ENCODE results near the gene HS3ST2.
A peak's percentile ranks its signal among the peaks of the same experiment; 100 is the strongest.
"Not testable (repeated sequence)": the region's sequence is repeated elsewhere in the genome, so short reads cannot be mapped to it uniquely, and the experiment has no call there.

The HS3ST2 gene

DNA sequence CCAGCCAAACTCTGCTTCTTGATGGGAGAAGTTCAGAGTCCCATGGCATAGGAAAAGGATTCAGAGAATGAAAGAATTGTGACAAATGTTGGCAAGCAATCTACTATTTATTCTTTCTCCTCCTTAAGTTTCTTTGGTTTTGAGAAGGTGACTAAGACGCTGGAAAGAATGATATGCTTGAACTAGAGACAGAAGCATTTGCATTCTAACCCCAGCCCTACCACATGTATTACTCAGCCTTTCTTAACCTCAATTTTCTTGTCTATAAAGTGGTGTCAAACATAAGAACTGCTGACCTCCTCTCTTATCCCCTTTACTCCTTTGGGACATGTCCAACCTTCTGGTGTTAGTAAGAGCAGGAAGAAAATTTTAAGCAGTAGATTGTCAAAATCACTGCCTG lies 124.7 kb downstream of the HS3ST2 start:
- no peak for DNase-seq

DNA sequence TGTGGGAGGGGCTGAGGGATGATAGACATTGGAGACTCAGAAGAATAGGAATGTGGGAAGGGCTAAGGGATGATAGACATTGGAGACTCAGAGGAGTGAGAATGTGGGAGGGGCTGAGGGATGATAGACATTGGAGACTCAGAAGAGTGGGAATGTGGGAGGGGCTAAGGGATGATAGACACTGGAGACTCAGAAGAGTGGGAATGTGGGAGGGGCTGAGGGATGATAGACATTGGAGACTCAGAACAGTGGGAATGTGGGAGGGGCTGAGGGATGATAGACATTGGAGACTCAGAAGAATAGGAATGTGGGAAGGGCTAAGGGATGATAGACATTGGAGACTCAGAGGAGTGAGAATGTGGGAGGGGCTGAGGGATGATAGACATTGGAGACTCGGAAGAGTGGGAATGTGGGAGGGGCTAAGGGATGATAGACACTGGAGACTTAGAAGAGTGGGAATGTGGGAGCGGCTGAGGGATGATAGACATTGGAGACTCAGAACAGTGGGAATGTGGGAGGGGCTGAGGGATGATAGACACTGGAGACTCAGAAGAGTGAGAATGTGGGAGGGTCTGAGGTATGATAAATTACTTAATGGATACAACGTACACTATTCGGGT lies 125.9 kb downstream of the HS3ST2 start:
- DNase-seq = not testable (repeated sequence)

DNA sequence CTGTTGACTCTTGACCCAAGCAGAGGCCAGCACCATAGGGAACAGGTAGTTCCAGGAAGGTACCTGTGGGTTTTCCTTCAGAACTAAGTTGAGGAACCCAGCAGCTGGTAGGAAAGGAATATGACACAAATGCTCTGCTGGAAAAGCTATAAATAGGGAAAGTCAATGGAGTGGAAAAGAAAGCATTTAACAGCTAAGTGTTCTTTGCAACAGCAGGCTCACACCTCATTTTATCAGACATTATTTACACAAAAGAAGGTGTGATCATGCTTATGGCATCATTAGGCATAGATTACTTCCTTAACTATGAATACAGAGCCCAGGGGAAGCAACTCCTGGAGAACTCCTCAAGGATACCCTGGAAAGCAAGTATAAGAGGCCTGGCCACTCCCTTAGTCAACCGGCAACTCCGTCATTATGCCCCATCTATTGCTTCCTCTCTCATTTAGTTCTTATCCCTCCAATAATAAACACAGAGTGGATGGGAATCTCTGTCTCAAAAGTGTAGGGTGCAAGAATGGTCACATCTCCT lies 128.1 kb downstream of the HS3ST2 start:
- no peak for DNase-seq

DNA sequence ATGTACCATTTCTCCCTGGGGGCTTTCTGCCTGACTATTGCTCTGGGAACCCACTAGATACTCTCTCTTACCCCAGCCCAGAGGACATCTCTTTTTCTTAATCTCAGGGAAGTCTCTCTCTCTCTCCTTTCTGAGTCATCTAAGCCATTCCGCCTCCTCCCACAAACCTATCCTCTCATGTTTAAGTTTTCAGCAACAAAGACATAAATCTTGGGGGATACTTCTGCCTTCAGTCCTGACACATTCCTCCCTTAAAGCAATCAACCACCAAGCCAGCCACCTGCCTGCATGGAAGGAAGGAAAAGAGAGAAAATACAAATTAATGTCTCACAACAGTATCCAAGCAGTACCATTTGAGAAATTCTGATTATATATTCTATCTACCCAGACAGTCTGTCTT lies 128.8 kb downstream of the HS3ST2 start:
- no peak for DNase-seq

DNA sequence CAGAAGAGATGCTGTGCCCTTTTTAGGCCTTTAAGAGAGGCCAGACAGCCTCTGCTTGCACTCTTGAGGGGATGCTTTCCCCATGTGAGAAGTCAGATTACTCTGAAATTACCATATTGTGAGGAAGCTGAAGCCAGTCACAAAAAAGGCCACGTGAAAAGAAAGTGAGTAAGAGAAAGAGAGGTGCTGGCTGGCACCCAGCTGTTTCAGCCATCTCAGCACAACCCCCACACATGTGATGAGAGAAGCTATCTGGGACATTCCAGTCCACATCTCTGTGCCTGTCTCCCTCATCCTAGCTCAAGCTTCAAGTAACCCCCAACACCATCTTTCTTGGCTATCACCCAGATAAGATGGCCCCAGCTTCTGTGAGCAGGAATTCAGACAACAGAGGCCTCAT lies 131.4 kb downstream of the HS3ST2 start:
- DNase-seq = no peak

DNA sequence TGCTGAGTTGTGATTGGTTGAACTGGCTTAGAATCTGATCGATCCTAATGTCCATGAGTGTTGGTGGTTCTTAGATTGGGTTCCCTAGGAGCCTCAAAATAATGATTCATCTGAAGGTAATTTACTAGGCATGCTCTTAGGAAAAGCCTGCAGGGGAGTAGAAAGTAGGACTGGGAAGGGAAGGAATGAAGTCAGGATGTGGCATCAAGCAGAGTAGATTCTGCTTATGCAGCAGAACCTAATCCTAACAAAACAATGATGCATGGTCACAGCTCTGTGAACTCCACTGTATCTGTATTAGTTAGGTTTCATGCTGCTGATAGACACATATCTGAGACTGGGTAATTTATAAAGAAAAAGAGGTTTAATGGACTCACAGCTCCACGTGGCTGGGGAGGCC lies 132.5 kb downstream of the HS3ST2 start:
- no peak for DNase-seq

DNA sequence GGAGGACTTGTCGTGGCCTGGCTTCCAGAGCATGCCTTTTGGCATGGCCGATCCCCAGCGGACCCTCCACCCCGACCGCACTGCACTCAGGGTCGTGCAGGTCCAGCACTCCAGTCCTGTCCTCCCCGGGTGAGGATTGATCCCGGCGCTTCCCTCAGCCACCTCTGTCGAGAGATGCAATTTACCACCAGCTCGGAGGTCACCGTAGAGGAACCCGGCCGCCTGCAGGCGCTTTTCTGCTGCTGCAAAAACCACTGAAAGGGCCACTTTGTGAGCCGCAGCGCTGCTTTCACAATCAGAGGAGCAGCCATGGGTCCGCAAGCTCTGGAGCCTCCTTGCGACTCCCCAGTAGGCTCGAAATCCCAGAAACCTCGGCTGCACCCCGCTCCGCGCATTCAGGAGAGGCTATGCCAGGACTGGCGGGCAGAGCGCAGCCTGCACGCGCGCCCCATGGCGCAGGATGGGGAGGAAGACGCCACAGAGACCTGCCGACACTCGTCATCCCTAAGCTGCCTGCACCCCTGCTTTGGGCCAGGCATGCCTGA lies 134.2 kb downstream of the HS3ST2 start:
- DNase-seq = no peak

DNA sequence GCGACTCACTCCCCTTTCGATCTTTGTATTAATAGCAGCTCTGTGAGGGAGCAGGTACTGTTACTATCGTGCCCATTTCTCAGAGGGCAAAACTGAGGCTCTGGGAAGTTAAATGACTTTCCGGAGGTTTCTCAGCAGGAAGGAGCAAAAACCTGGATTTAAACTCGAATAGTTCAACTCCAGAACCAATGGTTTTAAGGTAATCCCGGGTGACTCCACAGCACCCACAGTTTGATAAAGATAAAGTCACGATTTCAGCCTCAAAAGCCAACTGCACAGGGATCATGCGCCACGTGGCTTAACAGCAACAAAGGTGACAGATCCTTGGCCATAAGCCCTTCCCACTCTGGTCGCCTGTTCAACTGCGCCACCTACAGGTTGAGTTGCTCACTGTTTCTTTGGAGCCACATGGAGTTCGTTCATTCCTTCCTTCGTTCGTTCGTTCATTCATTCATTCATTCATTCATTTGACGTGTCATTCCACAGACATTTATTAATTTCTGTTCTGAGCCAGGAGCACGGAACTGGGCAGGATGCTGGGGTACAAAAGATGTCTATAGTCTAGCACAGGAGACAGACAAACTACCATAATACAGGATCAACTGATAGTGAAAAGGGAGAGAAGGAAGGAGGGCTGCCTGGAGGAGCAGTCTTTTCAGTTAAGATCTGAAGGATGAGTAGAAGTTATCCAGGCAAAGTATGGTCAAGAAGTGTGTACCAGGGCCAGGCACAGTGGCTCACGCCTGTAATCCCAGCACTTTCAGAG lies 134.8 kb downstream of the HS3ST2 start:
- DNase-seq = peak; percentile 8 to 19

DNA sequence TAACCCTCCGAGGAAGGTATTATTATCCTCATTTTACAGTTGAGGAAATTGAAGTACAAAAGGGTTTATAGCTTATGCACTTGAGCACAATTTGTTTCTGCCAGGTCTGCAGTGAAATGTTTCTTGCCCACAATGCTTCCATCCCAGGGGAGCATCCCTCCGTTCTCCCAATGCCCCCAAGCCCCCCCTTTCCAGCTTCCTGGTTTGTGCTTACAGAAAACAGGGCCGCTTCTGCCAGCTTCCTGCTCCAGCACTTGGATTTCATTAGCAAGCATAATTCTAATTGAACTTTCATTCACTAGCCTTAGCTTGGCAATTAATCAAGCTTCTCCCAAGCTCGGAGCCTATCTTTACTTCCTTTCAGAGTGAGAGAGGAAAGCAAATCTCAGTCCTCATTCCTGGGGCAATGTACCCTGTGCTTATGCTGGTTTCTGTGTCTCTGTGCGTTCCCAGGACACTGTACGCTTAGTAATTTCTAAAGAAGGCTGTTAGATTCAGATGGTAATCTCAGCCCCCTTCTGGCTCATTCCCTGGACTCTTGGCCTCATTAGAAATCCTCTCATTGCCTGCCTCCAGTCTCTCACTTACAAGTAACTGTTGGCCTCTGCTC lies 141.6 kb downstream of the HS3ST2 start:
- no peak for DNase-seq

DNA sequence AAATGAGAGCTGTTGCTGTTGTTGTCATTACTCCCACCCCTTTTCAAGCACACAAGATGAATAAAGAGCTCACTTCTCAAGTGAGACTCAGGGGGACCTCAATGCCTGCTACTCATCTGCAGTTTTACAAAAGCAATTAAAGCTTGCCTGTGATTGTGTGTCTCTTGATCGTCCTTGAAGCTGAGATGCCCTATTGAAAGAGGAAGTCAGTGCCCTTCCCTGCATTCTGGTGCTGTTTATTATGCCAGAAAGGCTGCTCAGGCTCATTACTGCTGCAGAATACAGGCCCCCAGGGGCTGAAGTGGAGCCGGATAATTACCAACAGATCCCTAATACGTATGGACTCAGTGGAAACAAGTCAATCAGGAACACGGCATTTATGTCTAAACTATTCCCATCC lies 147.2 kb downstream of the HS3ST2 start:
- no peak for DNase-seq

DNA sequence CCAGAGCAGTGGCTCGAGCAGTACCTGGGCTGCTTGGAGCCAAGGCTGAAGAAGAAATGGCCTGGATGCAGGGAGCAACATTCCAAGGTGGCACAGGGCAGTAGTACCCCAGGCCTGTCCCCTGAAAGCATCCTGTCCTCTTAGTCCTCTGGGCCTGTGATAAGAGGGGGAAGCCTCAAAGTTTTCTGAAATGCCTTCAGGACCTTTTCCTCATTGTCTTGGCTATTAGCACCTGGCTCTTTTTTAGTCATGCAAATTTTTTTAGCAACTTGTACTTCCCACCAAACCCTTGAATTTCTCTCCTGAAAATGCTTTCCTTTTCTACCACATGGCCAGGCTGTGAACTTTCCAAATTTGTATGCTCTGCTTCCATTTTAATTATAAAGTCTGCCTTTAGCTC lies 148.9 kb downstream of the HS3ST2 start:
- no peak for DNase-seq
